Measurements from ENCODE around the gene MBD4.
"Not testable (repeated sequence)": the region's sequence is repeated elsewhere in the genome, so short reads cannot be mapped to it uniquely, and the experiment has no call there.

Gene MBD4

DNA sequence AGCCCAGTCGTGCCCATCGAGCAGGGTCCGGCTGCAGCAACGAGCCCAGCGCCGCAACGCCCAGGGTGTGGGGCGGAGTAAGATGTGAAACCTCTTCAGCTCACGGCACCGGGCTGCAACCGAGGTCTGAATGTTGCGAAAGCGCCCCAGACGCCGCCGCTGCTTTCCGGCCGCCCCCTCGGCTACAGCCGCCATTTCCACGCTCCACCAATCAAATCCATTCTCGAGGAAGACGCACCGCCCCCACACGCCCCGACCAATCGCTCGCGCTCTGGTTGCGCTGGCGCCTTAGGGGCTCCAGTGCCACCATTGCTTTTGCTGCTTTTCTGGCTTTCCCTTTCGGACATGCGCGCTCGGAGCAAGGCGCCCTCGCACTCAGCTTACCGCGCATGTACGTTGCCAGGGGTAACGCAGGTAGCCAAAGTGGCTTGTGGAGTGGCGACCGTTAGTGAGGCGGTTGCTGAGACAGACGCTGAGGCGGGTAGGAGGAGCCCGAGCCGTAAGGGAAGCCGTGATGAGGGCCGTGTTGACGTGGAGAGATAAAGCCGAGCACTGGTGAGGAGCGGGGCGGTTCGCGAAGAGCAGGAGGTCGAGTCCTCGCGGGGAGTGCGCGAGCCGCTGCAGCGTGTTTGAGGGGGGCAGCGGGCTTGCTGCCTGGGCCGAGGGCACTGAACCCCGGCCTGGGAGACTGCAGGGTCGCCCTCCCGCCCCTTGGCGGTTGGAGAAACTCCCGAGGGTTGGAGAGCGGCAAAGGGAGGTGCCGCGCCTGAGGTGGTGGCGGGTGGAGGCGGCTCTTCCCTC, at the start of gene MBD4, which contains the start of gene IFT122:
TSS of gene MBD4 (minus strand) at position 132 of the 801 bp plus-strand sequence. CDS start at position 17, 115 bp downstream.
TSS of gene IFT122 (plus strand) at position 408 of the 801 bp plus-strand sequence. CDS start at position 515, 107 bp downstream.
- peak; percentile 94 for DNase-seq

DNA sequence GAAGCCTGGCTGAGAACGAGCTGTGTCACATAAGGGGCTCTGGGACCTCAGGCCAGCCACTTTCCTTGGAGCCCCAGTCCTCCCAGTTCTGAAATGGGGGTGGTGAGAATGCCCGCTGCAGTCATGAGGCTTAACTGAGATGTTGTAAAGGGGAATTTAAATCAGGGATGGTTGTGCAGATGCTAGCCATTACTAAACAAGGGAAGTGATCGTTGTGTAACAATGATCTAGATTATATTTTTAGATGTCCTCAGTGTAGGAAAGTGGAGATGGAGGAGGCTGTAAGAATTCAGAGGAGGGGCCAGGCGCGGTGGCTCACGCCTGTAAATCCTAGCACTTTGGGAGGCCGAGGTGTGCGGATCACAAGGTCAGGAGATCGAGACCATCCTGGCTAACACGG, 49.5 kb upstream of the MBD4 start:
- not testable (repeated sequence) for DNase-seq

GRCh38 chr3:129487868-129488335, 48.2 kb upstream of the MBD4 start:
- DNase-seq, result not testable (repeated sequence)

DNA sequence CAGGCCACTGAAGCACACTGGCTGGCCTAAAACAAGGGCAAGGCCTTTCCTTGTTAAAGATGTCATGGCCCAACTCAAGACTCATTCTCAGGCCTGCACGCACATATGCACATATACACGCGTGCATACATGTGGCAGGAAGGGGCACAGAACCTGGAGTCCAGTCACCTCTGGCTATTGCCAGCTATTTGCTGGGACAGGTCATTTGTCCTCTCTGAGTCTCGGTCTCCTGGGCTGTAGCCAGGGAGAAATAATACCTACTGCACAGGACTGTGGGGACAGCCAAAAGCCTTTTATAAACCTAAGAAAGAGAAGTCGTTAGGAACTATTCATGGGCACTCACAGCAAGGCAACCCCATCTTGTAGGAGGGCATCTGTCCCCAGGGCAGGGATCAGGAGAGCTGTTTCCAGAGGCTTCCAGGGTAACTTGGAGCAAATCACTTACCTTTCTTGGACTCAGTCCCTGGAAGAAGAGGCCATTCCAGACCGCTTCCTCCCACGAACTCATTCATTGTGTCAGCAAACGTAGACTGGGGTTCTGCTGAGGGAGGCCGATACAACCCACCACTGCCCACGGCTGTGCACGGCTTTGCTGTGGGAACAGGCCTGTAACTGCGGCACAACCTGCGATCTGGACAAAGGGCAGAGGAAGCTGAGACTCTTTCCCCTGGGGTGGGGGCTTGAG, 47.6 kb upstream of the MBD4 start:
- no peak for DNase-seq

DNA sequence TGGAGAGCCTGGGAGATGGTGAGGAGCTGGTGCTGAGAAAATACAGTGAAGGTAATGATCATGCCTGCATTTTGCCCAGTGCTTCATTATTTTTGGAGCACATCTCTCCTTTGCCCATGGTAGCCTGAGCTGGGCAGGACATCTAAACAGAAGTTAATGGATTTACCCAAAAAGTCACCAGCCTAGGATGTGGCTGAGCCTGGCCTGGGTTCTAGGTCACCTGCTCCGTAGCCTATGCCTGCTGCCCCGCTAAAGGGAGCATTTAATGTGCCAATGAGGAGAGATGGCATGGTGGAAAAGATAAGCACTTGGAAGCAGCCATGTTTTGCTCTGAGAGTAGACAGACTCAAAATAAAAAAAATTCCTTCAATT, 46.9 kb upstream of the MBD4 start:
- no peak for DNase-seq

DNA sequence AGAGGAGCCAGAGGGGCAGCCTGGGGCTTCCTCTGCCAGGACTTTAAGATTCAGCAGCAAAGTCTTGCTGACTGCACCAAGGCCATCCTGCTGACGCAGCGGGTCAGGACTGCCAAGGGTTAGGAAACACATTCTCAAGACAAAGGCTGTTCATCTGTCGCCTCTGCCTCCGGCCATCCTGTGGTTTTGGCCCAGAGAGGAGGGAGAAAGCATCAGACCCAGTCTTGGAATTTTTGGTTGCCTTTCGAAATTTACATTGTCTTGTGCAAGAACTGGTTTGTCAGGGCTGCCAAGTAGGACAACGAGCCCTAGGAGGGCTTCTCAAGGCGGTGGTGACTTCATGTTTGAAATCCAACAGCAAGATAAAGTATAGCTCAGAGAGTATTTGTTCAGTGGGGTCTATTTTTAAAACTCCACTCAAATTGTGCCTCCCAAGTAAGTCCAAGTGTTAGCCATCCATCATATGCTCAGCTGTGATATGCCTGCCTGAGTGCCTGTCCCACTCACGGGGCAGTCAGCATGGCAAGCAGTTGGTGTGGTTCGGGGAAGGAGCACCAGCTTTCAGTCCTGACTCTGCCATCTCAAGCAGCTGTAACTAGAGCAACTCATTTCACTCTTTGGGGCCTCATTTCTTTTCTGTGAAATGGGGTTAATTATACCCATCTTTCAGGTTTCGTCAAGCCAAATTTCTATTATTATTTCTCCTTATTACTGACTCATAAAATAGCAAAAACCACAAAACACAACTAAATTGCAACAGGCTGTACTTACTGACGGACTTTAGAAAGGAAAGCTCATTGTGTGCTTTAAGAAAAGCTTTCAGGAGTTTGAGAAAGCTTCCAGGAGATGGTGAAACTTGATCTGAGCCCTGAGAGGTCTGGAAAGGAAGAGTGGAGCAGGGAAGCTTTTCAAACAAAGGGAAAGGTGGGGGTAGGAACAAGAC, 46.2 kb upstream of the MBD4 start:
- DNase-seq, result no peak

- not testable (repeated sequence) for DNase-seq
Measured at GRCh38 chr3:129485146-129485545, 45.4 kb upstream of the MBD4 start.

- no peak for DNase-seq
Measured at GRCh38 chr3:129483870-129484269, 44.1 kb upstream of the MBD4 start.

- DNase-seq, result no peak
Measured at GRCh38 chr3:129482721-129483120, 43.0 kb upstream of the MBD4 start.

DNA sequence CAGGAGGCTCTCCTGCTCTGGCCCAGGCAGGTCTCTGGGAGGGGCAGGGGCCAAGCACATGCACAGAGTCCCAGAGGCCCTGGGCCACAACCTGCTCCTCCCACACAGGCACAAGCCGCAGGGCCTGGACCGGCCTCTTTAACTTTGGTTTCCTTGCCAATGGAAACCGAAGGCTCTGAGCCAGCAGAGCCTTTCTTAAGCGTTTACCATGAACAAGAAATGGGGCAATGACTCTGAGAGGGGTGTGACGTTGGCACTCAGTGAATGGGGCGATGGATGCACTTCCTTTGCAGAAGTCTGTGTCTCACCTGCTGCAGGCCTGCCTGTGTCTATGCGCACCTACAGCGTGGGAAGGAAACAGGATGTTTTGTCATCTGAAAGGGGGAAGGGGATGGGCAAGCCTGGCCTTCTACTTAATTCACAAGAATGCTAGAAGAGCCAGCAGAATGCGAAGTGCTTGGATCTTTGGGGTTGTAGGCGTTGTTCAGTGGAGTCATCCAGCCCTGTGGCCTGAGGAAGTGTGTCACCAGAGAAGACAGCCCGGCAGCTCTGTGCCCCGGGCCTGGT, 42.1 kb upstream of the MBD4 start:
- DNase-seq, result no peak

DNA sequence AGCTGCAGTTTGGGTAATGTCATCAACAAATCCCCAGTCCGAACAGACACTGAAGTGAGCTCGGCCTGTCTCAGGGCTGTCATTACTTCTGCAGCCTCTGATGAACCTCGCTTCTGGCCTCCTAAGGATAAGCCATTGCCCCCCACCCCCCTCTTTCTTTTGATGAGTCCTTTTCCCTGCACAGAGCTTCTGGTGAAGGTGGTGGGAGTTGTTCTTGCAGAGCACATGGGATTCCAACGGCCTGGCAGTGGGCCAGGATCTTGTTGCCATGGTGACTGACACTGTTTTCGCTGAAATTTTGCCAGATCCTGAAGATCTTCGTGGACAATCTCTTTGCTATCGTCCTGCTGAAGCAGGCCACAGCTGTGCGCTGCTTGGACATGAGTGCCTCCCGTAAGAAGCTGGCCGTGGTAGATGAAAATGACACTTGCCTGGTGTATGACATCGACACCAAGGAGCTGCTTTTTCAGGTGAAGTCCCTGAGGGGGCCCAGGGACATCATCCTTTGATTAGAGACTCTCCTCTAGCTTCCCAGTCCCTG, 41.5 kb upstream of the MBD4 start:
- not testable (repeated sequence) for DNase-seq

DNA sequence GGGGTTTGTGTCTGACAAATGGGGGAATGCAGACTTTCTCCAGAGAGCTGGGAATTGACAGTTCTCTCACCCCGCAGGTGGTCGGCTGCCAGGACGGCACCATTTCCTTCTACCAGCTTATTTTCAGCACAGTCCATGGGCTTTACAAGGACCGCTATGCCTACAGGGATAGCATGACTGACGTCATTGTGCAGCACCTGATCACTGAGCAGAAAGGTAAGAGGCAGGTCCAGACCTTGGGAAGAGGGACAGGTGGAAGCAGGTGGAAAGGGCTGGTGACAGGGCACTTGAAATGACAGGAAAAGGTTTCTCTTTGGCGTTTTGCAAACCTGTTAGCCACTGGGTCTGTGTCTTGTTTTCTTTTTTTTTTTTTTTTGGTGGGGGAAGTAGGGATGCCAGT, 36.8 kb upstream of the MBD4 start:
- no peak for DNase-seq

DNA sequence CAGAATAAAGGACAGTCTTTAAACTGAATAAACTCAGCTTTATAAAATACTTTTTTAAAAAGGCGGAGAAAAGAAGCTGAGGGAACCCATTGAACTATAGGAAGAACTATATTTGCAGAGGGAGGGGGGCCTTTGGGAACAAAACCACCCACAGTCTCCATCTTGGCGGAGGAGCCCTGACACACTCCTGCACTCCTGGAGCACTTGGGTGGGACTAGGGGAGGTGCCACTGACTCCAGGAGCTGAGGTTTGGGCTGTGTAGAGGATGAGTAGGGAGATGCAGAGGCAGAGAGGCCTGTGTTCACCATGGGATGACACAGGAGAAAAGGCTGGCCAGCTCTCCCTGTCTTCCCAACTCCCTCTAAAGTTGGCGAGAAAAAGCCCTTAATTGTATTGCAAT, 36.1 kb upstream of the MBD4 start:
- no peak for DNase-seq

GRCh38 chr3:129474984-129475804, 35.4 kb upstream of the MBD4 start:
- no peak for DNase-seq

GRCh38 chr3:129473769-129474152, 34.0 kb upstream of the MBD4 start:
- no peak for DNase-seq

- DNase-seq, result no peak
Measured at GRCh38 chr3:129473067-129473768, 33.5 kb upstream of the MBD4 start.

GRCh38 chr3:129470861-129471260, 31.1 kb upstream of the MBD4 start:
- DNase-seq, result no peak

DNA sequence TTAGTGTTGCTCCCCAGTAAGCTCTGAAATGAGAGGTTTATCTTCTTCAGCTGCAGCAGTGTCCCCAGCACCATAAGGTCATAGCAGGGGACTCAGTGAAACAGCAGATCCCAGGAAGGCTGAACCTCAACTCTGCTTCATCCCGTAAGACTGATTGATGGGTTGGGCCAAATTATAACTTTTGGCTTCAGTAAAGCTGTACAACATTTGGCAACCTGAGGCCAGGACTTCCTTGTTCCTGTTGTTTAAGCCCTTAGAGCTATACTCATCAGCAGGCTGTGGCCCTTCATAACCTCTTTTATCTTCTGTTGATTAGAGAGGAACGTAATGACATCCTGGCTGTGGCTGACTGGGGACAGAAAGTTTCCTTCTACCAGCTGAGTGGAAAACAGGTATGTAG, 29.3 kb upstream of the MBD4 start:
- no peak for DNase-seq

- DNase-seq, result no peak
Measured at GRCh38 chr3:129467932-129468331, 28.2 kb upstream of the MBD4 start.

GRCh38 chr3:129463716-129464115, 24.0 kb upstream of the MBD4 start:
- DNase-seq, result no peak

- DNase-seq, result no peak
Measured at GRCh38 chr3:129463094-129463493, 23.3 kb upstream of the MBD4 start.

All from NCI-H748 treated with DMSO at 0.1 percent for 48 hours (cell line).